ENCODE results near the gene EXOC6B. TPM values are rescaled to one million over a fixed set of nuclear protein-coding genes. Genes with fewer than 3 reads are reported as not detected.
A peak's percentile ranks its signal among the peaks of the same experiment; 100 is the strongest.

EXOC6B gene
- total RNA-seq, 2 donors from 2014 or later = 10.8 to 12.8 TPM

DNA sequence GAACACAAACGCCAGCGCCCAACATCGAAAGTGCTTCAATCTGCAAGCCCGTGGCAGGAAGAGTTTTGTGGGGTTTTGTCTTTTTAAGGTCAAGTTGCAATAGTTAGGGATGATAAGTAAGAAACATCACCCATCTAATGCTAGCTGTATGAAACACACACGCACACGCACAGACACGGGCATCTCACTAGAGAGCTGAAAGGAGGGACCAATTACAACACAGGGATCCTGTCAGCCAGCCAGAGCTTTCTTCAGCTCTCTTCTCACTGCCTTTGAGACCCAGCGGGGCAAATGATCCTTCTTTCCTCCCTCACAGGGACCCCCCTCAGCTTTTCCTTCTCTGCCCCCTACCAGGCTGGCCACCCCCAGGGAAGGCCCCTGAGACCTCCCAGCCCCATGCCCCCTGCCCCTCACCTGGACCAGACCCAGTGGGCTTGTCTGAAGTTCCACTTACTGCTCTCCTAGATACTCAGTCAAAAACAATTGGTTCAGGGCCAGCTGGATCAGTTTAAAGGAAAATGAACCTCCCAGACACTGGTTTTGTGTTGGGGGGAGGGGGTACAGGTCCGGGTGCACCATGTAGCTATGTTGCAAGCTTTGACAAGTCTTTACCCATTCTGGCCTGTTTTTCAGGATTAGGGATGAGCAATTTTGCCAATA, 696.0 kb downstream of the EXOC6B start:
- ATAC-seq (no peak), DNase-seq (ENCODE audit: low spot score) (no peak)
- H3K9me3 Mint-ChIP-seq = no peaks in the 10 kb centered on the region
- H3K27me3 Mint-ChIP-seq = peaks cover 0 to 3% of the 10 kb centered on the region in 2 donors
- H3K4me1 Mint-ChIP-seq (ENCODE audit: low read depth in 2 of 2) = peaks cover 0 to 3% of the 10 kb centered on the region in 2 donors
- H3K27ac Mint-ChIP-seq = no peak overlapping the region
- no peaks in the 10 kb centered on the region for H3K36me3 Mint-ChIP-seq
- H3K4me3 Mint-ChIP-seq = no peak overlapping the region

DNA sequence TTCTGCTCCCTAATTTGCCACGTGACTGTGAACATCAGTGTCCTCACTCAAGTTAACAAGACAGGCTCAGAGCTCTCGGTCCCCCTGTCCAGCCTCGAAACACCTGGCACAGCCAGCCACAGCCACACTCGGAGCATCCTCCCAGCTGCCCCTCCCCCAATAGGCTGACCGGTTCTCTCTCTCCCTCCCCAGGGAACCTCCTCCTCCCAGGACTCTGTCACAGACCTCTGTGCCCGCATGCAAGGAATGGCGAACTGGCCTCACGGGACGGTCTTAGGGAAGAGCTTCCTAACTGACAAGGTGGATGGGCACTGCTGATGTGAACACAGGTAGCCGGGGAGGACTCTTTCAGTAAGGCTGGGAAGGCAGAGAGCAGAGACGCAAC, 697.0 kb downstream of the EXOC6B start:
- H3K27me3 Mint-ChIP-seq = peaks cover 7% of the 10 kb centered on the region in 2 donors
- H3K4me1 Mint-ChIP-seq (ENCODE audit: low read depth in 2 of 2) = peaks cover 0 to 3% of the 10 kb centered on the region in 2 donors
- no peak for ATAC-seq
- H3K36me3 Mint-ChIP-seq = no peaks in the 10 kb centered on the region
- H3K4me3 Mint-ChIP-seq = no peak overlapping the region
- DNase-seq (ENCODE audit: low spot score) = no peak
- H3K9me3 Mint-ChIP-seq = no peaks in the 10 kb centered on the region
- no peak overlapping the region for H3K27ac Mint-ChIP-seq

DNA sequence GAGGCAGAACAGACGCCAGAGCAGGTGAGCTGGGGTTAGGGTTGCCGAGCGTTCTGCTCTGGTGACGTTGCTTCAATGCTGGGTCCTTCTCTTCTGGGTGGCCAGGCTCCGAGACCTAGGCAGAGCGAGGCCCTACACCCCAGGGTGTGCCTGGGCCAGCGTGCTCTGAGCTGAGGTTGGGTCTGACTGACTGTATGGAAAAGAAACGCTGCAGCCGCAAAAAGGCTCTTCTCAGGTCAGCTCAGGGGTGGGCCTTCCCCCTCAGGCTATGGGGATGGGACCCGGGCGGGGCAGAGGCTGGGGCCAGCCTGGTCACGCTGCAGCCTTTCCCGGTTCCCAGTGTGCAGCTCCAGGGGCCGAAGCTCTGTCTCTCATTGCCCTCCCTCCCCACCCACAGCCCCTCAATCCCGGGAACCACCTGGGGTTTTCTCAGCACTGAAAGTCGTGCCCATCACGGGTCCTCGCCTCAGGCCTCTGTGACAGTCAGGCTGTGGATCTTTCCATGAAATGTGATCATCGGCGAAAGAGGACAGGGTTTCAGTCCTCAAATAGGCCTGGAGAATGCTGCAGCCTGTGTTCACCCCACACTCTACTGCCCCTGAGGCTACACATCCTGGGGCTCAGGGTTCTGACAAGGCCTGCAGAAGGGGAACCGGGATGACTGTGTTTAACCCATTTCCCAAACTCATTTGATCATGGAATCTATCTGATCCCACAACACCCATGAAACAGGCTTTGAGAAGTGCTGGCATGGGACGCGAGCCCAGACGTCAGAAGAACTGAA, 697.6 kb downstream of the EXOC6B start:
- Mint-ChIP-seq H3K27ac (no peak overlapping the region), H3K9me3 (no peaks in the 10 kb centered on the region), H3K4me3 (no peak overlapping the region), H3K36me3 (no peaks in the 10 kb centered on the region), H3K27me3 (peaks cover 7 to 12% of the 10 kb centered on the region in 2 donors), H3K4me1 (ENCODE audit: low read depth in 2 of 2) (peaks cover 0 to 3% of the 10 kb centered on the region in 2 donors)
- ATAC-seq = peak in 1 of 2 donors; percentile 13
- DNase-seq (ENCODE audit: low spot score) = no peak

DNA sequence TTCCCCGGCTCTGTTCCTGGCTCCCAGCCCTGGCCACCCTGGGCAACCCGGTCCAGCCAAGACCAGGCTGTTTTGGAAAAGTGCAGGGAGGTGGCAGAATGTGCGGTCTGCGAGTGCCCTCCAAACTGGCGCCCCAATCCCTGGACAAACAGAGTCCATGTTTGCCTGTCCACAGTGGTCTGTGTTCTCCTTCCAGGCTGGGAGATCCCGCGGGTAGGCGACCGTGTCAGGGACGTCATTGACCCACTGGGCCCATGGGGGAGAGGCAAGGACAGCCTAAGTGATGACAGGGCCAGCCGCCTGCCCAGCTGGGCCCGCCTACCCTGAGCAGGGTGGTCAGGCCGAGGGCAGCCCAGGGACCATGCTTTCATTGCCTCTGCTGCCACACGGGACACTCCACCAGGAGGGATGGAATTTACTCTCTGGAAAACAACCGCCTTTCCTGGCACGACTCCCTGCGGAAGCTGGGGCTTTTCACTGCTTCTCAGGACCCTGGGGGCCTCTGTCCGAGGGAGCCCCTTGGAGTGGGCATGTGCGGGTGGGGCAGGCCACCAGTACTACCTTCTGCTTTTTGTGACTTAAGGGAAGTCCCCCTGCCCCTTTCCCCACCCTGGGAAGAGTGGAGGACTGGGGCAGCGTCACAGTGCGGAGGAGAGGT, 698.3 kb downstream of the EXOC6B start:
- no peak overlapping the region for H3K4me3 Mint-ChIP-seq
- H3K36me3 Mint-ChIP-seq = no peaks in the 10 kb centered on the region
- H3K27me3 Mint-ChIP-seq = peaks cover 11 to 19% of the 10 kb centered on the region in 2 donors
- H3K4me1 Mint-ChIP-seq (ENCODE audit: low read depth in 2 of 2) = peaks cover 0 to 3% of the 10 kb centered on the region in 2 donors
- no peak for DNase-seq (ENCODE audit: low spot score)
- H3K9me3 Mint-ChIP-seq = no peaks in the 10 kb centered on the region
- ATAC-seq = peak in 1 of 2 donors; percentile 34
- H3K27ac Mint-ChIP-seq = no peak overlapping the region

DNA sequence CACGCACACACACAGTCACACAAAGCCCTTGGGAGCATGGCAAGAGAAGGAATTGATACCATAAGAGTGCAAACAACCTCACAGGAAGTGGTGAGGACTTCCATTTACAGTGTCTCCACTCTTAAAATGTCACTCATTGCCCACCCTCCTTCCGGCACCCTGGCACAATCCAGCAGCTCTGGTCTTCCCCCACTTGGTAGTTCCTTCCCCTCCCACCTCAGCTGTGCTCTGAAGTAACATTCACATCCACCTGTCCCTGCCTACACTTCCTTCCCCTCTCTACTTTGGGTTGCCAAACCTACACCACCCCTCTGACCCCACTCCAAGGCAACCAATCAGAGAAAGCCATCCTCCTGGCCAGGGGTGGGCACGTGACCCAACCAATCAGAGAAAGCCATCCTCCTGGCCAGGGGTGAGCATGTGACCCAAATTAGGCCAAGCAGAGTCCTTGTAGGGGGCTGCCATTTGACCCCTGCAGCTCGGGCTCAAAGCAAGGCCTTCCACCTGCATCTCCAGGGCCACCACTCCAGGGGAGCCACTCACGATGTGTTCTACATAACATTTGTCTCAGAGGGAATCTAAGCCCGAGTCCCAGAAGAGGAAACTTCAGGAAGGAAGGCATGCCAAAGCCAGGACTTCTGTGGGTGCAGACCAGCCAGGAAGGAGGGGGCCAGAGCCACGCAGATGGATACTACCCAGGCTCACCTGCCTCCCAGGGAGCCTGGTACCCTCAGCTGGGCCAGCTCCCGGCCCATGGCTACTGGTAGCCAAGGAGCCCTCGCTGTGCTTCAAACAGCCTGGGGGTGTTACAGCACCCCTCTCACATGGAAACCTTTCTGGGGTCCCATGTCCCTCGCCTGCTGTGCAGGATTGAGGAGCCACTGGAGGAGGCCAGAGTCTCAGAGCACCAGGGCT, 699.4 kb downstream of the EXOC6B start:
- Mint-ChIP-seq H3K36me3 (no peaks in the 10 kb centered on the region), H3K27me3 (peaks cover 17 to 26% of the 10 kb centered on the region in 2 donors), H3K4me3 (no peak overlapping the region), H3K27ac (no peak overlapping the region), H3K4me1 (ENCODE audit: low read depth in 2 of 2) (peaks cover 0 to 3% of the 10 kb centered on the region in 2 donors), H3K9me3 (peaks cover 2% of the 10 kb centered on the region)
- DNase-seq (ENCODE audit: low spot score) = no peak
- no peak for ATAC-seq

Other genes starting within 250 kb of the EXOC6B start
- gene SPR, start 61.4 kb upstream of the EXOC6B start, total RNA-seq = 10 to 100 TPM in 1 of 2 donors, 1 to 10 TPM in 1; 3.4 to 10.2 TPM
- gene EMX1, start 91.5 kb upstream of the EXOC6B start, total RNA-seq = not detected
- 10 to 100 TPM; 27.3 to 32.4 TPM for gene SFXN5, start 245.7 kb upstream of the EXOC6B start, total RNA-seq